ENCODE measurements around the gene GP9. TPM values are rescaled to one million over a fixed set of nuclear protein-coding genes. Genes with fewer than 3 reads are reported as not detected.

The GP9 gene
- total and polyA plus RNA-seq, 10 donors = 1.4 to 14.9 (median 6.5) TPM

GRCh38 chr3:129051871-129052340 lies 8.7 kb upstream of the GP9 start:
- Histone ChIP-seq H3K27me3 (replicated peaks in 1 of 7) (peaks cover 0 to 9% (median 0%) of the 10 kb centered on the region in 7 donors), H3K9me3 (peaks cover 0 to 12% (median 7%) of the 10 kb centered on the region in 8 donors), H3K4me1 (peaks cover 5 to 18% (median 14%) of the 10 kb centered on the region in 6 donors), H3K36me3 (no peaks in the 10 kb centered on the region), H3K4me3 (no peak overlapping the region), H3K27ac (peak overlapping the region in 2 of 8 donors; percentile 39 to 43)
- intact Hi-C loops (cut with DNase I; ENCODE audit: low total_unique reads) = no loop called here
- TF ChIP-seq POLR2A (IDR thresholded peaks at IDR 0.05) (no peak), POLR2AphosphoS5 (IDR thresholded peaks at IDR 0.05) (no peak)
- TF ChIP-seq, protein P1, sequence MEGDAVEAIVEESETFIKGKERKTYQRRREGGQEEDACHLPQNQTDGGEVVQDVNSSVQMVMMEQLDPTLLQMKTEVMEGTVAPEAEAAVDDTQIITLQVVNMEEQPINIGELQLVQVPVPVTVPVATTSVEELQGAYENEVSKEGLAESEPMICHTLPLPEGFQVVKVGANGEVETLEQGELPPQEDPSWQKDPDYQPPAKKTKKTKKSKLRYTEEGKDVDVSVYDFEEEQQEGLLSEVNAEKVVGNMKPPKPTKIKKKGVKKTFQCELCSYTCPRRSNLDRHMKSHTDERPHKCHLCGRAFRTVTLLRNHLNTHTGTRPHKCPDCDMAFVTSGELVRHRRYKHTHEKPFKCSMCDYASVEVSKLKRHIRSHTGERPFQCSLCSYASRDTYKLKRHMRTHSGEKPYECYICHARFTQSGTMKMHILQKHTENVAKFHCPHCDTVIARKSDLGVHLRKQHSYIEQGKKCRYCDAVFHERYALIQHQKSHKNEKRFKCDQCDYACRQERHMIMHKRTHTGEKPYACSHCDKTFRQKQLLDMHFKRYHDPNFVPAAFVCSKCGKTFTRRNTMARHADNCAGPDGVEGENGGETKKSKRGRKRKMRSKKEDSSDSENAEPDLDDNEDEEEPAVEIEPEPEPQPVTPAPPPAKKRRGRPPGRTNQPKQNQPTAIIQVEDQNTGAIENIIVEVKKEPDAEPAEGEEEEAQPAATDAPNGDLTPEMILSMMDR (IDR thresholded peaks at IDR 0.05 in 8 of 11, conservative IDR thresholded peaks at IDR 0.05 in 3 of 11) = no peak
- no peak for DNase-seq
- WGBS, 5 donors = 65 to 85% (median 75%) methylated on average over 5 of the region's 5 CpGs

DNA sequence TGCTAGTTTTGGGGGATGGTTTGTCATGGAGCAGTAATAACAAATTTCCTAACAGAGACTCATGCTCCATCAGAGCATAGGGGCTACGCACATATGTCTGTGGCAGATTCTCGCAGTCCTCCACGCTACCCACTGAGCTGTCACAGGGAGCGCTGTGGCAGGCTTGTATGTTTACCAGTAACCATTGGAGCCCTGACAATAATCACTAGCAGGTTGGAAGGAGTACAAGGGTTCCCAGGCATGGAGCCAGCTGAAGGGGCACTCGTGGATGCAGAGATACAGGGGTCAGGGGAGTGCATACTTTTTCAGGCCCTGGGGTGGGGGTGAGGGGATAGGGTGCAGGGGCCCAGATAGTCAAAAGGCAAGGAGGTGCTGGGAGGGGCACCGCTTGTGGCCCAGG lies 7.9 kb upstream of the GP9 start:
- Histone ChIP-seq H3K27me3 (replicated peaks in 1 of 7) (peaks cover 0 to 1% (median 0%) of the 10 kb centered on the region in 7 donors), H3K36me3 (no peaks in the 10 kb centered on the region), H3K27ac (peak overlapping the region in 5 of 8 donors; percentile 8 to 61 (median 39)), H3K4me3 (no peak overlapping the region), H3K4me1 (peaks cover 5 to 18% (median 14%) of the 10 kb centered on the region in 6 donors), H3K9me3 (peaks cover 0 to 10% (median 7%) of the 10 kb centered on the region in 8 donors)
- WGBS, 5 donors = 73 to 89% (median 81%) methylated on average over 6 of the region's 6 CpGs
- intact Hi-C loops (cut with DNase I; ENCODE audit: low total_unique reads) = no loop called here
- no peak for TF ChIP-seq POLR2AphosphoS5 (IDR thresholded peaks at IDR 0.05)
- TF ChIP-seq, protein P1 (IDR thresholded peaks at IDR 0.05 in 8 of 11, conservative IDR thresholded peaks at IDR 0.05 in 3 of 11) = no peak
- TF ChIP-seq POLR2A (IDR thresholded peaks at IDR 0.05) = no peak
- peak; percentile 55 for DNase-seq

GRCh38 chr3:129054605-129055104 lies 5.9 kb upstream of the GP9 start:
- peak; percentile 5 for DNase-seq
- WGBS, 5 donors = 60 to 93% (median 90%) methylated on average over 3 of the region's 3 CpGs
- no peak overlapping the region for H3K4me3 ChIP-seq
- H3K4me1 ChIP-seq = peaks cover 5 to 30% (median 15%) of the 10 kb centered on the region in 6 donors
- H3K36me3 ChIP-seq = no peaks in the 10 kb centered on the region
- H3K9me3 ChIP-seq = no peaks in the 10 kb centered on the region
- peaks cover 0 to 6% (median 0%) of the 10 kb centered on the region in 7 donors for H3K27me3 ChIP-seq (replicated peaks in 1 of 7)
- peak overlapping the region in 2 of 8 donors; percentile 22 to 61 for H3K27ac ChIP-seq
- intact Hi-C loops (cut with DNase I; ENCODE audit: low total_unique reads) = no loop called here
- TF ChIP-seq, protein P1 (IDR thresholded peaks at IDR 0.05 in 8 of 11, conservative IDR thresholded peaks at IDR 0.05 in 3 of 11) = no peak
- TF ChIP-seq POLR2A (IDR thresholded peaks at IDR 0.05) = no peak

DNA sequence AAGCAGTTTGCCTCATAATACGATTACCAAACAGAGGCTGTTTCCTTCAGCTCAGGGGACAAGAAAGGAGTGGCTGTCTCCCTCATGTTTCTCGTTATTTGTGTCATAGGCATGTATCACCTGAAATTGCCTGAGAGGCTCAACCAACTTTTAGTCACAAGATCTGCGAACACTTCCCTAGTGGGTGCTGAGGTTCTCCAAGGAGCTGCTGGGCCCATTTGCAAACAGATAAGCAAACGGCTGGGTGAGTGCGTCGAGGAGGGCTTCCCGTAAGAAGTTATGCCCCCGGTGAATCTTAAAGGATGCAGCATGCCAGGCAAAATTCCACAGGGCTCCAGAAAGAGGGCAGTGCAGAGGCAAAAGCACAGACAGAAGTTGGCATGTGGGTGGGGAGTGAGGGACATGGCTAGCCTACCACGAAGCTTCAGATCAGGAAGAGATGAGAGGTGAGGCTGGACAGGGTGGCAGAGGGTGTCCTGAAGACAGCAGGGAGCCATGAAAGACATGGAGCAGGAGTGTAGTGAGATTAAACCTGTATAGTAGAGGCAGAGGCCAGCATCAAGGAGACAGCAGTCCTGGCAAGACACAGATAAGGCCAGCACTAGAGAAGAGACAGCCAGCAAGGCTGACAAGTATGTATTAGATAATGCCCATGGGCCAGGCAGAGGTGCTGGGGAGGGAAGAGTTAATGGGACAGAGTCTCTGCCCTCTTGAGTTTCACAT lies 4.0 kb upstream of the GP9 start:
- TF ChIP-seq, protein P1 (IDR thresholded peaks at IDR 0.05 in 8 of 11, conservative IDR thresholded peaks at IDR 0.05 in 3 of 11) = no peak
- no peak for TF ChIP-seq POLR2A (IDR thresholded peaks at IDR 0.05)
- no peak for TF ChIP-seq POLR2AphosphoS5 (IDR thresholded peaks at IDR 0.05)
- WGBS, 5 donors = 75 to 85% (median 76%) methylated on average over 9 of the region's 9 CpGs
- Histone ChIP-seq H3K36me3 (no peaks in the 10 kb centered on the region), H3K4me1 (peaks cover 5 to 43% (median 24%) of the 10 kb centered on the region in 6 donors), H3K27ac (no peak overlapping the region), H3K27me3 (replicated peaks in 1 of 7) (peaks cover 0 to 18% (median 0%) of the 10 kb centered on the region in 7 donors), H3K9me3 (no peaks in the 10 kb centered on the region), H3K4me3 (no peak overlapping the region)
- intact Hi-C loops (cut with DNase I; ENCODE audit: low total_unique reads) = no loop called here
- peak; percentile 22 for DNase-seq

Measured in spleen (tissue), 11 donors.